NCI-H82 (cell line): ENCODE data around the gene TMEM63A.
"Not testable (repeated sequence)": the region's sequence is repeated elsewhere in the genome, so short reads cannot be mapped to it uniquely, and the experiment has no call there.

Experiments used
- DNase-seq: peaks from one replicate; lab custom pipeline; 2025; lab: John Stamatoyannopoulos, UW

Gene TMEM63A

DNA sequence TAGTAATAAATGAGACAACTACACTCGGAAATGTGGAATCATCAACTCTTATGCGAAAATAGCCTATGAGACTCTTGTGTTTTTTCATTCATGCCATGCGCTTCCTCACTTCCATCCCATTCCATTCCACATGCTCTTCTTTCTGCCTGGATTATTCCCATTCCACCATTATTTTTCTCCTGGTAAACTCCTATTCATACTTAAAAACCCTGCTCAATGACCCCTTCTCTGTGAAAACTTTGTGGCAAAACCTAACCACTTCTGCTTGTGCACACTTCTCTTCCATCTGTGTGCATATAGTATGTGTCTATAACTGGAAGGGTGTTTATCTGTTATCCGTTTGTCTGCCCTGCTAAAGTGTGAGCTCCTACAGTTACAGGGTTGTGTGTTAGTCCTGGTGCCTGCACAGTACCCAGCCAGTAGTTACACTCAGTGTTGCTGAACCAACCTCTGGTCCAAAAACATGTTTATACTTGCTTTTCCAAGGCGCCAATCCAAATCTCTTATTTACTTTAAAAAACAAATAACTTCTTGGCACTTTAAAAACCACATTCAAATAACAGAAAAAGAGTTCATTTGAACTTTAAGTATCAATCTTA lies 61.6 kb downstream of the TMEM63A start:
- no peak for DNase-seq

DNA sequence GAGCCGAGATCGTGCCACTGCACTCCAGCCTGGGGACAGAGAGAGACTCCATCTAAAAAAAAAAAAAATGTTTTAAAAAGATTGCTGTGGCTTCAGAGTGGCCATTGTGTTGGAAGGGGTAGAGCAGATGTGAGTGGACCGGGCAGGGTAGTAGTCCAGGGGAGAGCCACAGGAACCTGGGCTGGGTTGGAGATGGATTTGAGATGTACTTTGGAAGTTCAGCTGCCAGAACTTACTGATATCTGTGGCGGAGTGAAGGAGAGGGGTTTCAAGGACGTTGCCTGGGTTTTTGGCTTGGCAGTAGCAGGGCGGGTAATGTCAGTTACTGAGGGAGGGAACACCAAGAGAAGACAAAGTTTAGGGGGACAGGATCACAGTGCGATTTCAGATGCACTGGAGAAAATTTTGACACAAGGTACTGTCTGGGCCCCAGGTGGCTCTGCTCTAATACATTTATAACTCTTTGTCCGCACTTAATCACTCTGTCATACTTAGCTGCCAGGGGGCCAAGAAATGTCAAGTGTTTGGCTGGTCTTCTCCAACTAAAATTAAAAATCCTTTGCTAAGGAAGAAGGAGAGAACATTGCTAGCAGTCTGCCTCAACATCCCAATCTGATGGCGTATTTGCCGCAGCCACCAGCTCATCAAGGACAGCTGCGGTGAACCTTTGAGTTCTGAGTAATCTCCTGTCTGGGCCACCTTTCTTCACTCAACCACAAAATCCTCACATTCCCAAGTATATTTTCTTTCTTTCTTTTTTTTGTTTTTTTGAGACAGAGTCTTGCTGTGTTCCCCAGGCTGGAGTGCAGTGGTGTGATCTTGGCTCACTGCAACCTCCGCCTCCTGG lies 62.6 kb downstream of the TMEM63A start:
- DNase-seq = no peak

DNA sequence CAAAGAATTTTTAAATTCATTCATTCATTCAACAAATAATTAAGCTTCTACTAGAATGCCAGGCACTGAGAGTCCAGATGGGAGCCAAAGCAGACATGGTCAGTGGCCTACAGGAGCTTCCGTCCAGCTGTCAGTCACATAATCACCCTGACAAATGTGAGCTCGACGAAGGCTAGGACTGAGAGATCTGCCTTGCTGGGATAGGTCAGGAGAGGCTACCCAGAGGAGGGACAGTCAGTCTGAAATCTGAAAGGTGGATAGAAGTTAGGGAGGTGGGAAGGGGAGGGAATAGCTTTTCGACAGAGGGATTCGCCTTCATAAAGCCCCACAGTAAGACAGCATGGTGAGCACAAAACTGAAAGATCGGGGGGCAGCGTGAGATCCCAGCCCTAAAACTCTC lies 64.0 kb downstream of the TMEM63A start:
- no peak for DNase-seq

DNA sequence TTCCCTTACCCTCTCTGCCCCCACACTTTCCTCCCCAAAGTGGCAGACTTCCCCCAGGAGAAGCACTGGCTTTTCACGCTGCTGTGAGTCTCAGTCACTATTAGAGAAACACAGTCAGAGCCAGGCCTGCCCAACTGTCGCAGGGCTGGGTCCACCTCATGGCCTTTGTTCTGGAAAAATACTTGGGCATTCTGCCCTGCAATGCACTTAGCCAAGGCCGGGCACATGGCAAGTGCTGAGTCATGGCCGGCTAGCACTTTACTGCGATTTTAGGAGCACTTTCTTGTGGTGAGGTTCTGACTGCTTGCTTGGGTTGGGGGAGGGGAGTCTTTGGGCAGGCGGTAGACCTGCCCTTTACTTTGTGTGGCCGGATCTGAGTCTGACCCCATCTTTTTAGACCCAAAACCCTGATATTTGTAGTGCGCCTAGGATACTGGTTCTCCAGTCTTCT lies 64.5 kb downstream of the TMEM63A start:
- DNase-seq = no peak

DNA sequence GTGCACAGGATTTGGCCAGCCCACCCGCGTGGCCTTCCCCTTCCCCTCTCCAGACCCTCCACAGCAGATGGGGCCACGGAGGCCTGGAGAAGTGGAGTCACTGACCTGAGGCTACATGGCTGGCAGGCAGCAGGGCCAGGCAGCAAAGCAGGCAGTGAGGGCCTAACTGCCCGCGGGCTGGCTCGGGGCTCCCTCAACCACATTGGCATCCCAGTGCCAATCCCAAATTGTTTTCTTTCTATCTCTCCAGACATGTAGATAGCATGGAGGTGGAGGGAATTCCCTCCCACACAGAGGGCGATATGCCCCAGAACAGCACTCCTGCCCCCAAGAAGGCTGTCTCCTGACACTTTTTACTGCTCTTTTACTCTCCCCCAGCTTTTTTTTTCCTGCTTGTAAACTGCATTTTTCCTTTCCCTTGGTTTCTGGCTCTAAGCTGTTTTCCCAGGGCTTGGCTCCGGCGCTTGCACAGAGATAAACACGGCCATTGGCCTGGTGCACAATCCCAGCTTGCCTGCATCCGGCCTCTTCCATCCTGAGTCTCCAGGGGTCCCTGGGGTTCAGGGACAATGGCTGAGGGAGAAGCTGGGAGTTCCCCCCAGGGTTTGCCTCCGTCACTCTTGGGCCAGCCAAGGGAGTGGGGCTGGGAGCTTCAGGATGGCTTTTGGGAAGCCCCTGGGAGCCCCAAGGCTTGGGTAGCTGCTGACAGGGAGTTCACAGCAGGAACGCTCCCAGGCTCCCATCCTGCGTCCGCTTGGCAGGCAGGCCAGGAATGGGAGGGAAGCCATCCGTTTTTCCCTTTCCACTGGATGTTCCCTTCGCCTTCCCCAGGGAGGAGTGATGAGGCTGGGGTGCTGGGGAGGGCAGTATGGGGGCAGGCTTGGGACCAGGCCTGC lies 65.3 kb downstream of the TMEM63A start:
- no peak for DNase-seq

DNA sequence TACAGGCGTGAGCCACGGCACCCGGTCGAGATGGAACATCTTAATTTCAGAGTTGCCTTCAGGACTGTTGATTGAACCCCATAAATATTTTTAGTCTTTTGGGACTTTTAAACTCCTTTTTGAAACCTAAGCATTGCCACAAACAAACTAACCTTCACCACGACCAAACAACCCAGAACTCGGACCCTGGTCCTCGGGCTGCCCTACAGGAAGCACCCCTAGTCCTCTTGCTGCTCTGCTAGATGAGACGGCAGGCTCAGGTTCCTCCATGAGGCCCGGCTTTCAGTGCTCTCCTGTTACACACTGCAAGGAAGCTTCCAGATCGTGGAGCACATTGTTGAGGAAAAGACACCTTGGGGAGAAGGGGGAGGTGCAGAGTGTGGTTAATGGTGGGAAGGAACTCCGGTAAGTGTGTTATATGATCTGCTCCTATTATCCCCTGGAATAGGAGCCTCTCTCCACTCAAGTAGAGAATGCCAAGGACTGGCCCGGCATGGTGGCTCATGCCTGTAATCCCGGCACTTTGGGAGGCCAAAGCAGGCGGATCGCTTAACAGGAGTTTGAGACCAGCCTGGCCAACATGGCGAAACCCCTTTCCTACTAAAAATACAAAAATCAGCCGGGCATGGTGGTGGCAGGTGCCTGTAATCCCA lies 66.5 kb downstream of the TMEM63A start:
- DNase-seq = no peak

DNA sequence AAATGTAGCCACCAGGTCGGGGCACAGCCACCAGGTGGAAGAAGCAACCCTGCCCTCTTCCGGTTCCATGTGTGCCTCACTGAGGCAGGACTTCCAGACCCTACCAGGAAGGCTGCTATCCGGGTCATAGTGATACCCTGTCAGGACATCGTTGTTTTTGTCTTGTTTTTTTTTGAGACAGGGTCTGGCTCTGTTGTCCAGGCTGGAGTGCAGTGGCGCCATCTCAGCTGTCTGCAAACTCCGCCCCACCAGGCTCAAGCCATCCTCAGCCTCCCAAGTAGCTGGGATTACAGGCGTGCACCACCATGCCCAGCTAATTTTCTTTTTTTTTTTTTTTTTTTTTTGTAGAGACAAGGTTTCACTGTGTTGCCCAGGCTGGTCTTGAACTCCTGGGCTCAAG lies 67.1 kb downstream of the TMEM63A start:
- not testable (repeated sequence) for DNase-seq

DNA sequence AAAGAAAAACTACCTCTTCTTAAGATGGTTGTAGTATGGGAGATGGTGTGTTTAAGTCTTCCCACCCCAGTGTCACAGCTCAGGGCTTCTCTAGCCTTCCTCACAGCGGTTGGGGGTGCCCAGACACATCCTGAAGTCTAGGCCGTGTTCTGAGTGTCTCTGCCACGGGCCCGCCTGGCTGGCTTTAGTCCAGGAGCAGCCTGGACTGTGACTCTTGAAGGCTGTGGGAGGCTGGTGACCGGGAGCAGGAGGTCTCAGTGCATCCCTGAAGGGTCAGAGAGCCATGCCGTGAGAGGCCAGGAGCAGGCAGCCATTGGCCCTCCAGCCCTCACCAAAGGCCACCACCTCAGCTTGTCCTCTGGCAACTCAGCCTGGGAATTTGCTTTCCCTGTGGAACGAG lies 67.8 kb downstream of the TMEM63A start:
- DNase-seq = no peak

DNA sequence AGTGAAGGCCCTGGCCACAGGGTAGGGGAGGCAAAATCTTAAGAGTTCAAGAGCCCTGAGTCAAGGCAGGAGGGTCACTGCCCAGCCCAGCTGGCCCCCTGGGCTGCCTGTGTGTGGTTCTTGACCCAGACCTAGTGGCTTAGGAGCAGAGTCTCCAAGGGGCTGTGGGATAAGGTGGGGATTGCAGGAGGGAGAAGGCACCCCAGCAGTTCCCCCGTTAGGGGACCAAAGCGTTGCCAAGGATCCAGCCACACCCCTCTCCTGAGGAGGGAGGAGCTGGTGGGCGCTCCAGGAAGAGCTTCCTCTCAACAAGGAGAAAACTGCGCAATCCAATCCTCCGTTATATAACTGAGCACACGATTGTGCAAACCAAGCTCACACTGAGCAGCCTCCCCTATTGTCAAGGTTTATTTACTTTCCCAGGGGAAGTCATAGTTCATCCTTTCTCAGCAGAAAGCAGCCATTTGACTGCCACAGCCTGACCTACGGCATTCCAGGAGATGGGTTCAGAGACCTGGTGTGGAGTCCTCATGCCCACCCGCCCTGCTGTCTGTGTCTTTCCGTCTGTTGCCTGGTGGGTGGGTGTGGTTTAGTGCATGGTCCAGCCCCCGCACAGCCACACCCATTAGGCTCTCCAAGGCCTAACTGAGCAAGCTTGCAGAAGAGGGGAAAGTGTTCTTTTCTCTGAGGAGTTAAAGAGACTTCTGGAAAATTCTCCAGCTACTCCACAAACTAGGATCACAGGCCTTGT lies 68.8 kb downstream of the TMEM63A start:
- peak; percentile 61 for DNase-seq

DNA sequence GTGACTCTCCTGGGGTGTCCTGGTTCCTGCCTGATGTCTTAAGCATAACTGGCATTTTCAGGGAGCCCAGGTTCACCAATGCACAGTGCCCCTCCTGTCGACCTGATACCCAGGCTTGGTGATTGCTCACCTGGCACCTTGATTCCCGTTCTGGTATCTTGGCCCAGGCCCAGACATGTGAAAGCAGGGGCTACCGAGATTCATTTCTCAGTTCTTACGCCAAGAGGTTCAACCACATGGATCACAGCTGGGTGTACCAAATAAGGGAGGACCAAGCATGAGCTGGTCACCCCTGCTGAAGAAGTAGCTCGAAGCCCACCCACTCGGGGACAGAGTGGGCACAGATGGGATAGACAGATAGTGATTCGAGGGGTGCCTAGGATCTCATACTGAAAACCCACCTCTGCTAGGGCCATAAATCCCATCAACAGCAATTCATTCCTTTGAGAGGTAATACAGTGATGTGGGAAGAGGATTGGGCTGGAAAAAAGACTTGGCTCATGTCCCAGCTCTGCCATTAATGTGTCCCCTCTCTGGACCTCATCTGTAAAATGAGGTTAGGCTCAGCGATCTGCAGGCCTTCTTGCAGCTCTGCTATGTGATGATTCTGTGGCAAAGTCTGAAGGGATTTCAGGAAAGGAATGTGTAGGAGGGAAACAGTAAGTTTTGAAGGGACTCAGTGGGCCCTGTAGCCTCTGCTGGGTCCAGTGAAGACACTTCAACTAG lies 69.5 kb downstream of the TMEM63A start:
- DNase-seq = peak; percentile 63

DNA sequence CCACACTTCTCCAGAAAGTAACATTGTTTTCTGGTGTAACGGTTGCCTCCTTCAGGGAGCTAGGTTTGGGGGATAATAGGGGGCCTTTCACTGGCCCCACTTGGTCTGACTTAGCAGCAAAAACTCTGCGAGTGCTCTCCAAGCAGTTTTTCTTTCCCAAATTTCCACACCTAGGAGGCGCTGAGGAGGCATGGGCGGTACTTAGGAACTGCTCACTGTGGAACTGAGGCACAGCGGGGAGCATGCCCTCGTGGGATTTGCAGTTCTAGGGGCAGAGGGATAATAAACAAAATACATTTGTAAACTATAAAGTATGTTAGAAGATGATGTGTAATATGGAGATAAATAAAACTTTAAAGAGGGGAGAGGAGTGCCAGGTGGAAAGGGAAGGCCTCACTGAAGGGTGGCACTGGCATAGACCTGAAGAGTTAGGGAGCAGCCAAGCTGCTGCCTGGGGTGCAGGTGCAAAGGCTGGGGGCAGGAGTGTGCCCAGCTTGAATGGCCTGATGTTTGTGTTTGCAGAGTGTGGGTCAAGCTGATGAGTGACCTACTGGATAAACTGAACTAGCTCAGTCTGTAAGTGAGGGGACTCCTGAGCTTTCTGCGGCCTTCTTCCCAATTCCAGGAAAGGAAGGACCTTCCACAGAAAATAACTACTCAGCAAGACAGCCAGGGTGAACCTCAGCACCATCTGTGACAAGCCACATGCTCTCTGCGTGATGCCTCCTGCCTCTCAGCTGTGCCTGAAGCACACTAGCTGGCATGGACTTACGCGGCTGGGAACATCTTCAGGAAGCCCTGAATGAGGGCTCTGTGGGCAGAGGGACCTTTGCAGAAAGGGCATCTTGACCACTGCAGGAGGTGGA lies 70.3 kb downstream of the TMEM63A start:
- peak; percentile 39 for DNase-seq

DNA sequence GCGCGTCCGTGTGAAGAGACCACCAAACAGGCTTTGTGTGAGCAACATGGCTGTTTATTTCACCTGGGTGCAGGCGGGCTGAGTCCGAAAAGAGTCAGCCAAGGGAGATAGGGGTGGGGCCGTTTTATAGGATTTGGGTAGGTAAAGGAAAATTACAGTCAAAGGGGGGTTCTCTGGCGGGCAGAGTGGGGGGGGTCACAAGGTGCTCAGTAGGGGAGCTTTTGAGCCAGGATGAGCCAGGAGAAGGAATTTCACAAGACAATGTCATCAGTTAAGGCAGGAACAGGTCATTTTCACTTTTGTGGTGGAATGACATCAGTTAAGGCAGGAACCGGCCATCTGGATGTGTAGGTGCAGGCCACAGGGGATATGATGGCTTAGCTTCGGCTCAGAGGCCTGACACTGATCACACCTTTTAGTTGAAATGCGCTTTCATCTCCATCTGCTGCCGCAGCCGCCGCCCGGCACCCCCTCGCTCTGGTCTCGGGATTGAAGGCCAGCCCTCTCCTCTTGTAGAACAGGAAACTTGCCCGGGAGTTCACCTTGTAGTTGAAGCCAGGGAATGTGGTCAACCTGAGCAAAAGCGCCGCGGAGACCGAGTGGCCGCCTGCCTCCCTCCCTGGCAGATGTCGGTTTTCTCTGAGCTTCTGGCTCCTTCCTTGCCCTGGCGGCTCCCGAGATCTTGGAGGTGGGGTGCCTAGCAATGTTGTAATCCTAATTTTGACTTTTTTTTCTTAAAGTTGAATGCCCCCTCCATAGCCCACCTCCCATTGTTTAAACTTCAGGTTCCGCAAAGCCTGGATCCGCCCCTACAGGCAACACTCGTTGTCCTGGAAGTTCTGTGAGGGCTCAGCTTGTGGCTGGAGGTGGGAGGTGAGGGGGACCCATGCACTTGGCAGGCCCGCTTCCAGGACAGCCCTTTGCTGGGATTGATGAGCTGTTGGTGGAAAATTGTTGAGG lies 71.3 kb downstream of the TMEM63A start:
- peak; percentile 92 for DNase-seq

DNA sequence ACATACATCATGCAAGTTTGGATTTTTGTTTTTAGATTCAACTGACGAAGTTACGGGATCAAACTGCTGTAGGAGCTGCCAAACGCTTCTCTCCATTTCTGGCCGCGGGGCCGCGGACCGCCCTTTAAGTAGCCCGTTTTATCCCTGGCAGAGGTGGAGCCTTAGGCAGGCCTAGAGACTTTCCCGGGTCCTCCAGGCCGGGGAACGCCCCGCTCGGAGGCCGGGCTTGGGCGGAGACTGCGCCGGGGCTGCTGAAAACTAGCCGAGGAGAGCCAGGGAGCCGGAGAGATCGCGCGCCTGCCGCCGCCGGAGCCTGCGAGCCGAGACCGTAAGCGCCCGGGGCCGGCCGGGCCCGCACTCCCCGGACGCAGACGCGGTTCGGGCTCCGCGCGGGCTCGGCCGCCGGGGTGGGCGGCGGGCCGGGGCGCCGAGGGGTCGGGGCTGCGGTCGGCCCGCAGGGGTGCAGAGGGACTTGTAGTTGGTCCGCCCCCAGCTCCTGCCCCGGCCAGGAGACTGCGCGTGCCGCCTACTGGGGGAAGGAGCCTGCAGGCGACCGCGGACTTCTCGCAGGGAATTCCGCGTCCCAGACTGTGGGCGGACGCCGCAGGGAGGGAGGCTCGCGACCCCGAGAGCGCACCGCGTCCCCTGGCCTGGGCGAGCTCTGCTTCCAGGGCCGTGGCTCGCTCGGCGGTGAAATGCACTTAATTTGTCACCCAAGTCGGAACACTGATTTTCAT lies 72.2 kb downstream of the TMEM63A start, which contains the start of gene EPHX1:
EPHX1 (plus strand) TSS at position 283 of the 737 bp plus-strand sequence. CDS start 18,606 bp downstream, outside the sequence.
- DNase-seq = peak; percentile 96

DNA sequence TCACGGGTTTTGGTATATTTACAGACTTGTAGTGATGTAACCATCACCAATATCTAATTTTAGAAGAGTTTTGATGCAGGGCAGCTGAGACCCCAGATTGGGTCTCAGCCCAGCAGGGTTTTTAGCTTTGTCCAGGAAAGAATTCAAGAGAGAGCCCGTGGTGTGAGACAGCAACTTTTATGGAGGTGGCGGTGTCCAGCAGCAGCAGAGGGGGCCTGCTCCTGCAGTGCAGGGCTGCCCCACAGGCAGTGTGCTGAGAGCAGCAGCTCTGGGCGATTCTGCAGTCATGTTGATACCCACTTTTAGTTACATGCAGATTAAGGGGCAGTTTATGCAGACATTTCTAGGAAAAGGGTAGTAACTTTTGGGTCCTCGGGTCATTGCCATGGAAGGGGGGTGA lies 74.0 kb downstream of the TMEM63A start:
- no peak for DNase-seq

DNA sequence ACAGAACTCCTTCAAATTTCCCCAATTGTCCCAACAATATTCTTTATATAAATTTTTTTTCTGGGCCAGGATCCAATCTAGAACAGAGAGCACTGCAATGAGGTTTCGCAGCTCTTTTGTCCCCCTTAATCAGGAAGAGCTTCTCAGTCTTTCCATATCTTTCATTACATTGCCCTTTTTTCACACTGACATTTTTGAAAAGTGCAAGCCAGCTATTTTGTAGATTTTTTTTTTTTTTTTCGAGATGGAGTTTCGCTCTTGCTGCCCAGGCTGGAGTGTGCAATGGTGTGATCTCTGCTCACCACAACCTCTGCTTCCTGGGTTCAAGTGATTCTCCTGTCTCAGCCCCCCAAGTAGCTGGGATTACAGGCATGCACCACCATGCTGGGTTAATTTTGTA lies 75.4 kb downstream of the TMEM63A start:
- DNase-seq = not testable (repeated sequence)

DNA sequence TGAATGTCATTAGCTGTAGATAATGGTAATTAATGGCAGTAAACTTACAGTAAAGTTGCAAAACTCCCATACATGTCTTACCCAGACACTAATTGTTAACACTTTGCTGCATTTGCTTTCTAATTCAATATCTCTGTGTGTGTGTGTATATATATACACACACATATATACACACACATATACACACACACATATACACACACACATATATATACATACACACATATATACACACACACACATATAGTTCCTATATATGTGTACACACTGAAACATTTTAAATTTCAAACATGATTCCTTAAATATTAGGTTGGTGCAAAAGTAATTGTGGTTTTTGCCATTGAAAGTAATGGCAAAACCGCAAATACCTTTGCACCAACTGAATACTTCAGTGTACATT lies 75.9 kb downstream of the TMEM63A start:
- DNase-seq = no peak

DNA sequence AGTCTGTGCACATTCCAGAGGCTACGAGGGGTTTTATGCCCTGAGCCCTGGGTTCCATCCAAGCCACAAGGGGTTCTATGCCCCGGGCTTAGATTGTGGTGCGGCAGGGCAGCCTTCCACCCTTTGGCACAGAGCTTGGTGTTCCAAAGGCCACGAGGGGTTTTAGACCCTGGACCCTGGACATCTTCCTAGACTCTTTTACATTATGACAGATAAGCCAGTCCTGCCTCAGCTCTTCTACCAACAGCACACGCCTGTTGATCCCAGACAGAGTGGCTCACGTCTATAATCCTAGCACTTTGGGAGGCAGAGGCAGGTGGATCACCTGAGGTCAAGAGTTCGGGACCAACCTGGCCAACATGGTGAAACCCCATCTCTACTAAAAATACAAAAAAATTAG lies 81.0 kb downstream of the TMEM63A start:
- not testable (repeated sequence) for DNase-seq

DNA sequence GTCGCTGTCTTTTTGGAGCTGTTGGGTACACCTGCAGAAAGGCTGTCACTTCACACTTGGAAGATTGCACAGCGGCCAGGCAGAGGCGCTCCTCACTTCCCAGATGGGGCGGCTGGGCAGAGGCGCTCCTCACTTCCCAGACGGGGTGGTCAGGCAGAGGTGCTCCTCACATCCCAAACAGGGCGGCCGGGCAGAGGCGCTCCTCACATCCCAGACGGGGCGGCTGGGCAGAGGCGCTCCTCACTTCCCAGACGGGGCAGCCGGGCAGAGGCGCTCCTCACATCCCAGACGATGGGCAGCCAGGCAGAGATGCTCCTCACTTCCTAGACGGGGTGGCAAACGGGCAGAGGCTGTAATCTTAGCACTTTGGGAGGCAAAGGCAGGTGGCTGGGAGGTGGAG lies 86.1 kb downstream of the TMEM63A start:
- not testable (repeated sequence) for DNase-seq
